Hepatocyte (in vitro differentiated cells): ENCODE measurements around the gene TMPRSS6. TPM values are rescaled to one million over a fixed set of nuclear protein-coding genes. Genes with fewer than 3 reads are reported as not detected.

ENCODE experiments used
- DNase-seq: peaks from one replicate; pipeline ENCODE4 v3.0.0-alpha.2; 2016; ENCODE audit warnings: low spot score
- H2AFZ ChIP-seq: fragments of 200-600 bp; sonication (generic); 2 replicates; pipeline ENCODE4 v1.6.0; 2016; ENCODE audit warnings: antibody characterized with exemption, mild to moderate bottlenecking
- H3K27ac ChIP-seq: fragments of 200-600 bp; sonication (generic); 2 replicates; pipeline ENCODE4 v1.5.1; 2016; ENCODE audit warnings: mild to moderate bottlenecking
- H3K27me3 ChIP-seq: fragments of 200-600 bp; sonication (generic); 2 replicates; pipeline ENCODE4 v1.6.1; 2016
- H3K36me3 ChIP-seq: fragments of 200-600 bp; sonication (generic); replicated peaks from 2 replicates; pipeline ENCODE4 v1.5.1; 2016; ENCODE audit warnings: low read depth; ENCODE audit not compliant: insufficient read depth
- H3K4me1 ChIP-seq: fragments of 200-600 bp; sonication (generic); 2 replicates; pipeline ENCODE4 v1.5.1; 2016; ENCODE audit warnings: mild to moderate bottlenecking, moderate library complexity; ENCODE audit not compliant: insufficient read depth
- H3K4me2 ChIP-seq: fragments of 200-600 bp; sonication (generic); 2 replicates; pipeline ENCODE4 v1.6.0; 2016
- H3K4me3 ChIP-seq: fragments of 200-600 bp; sonication (generic); 2 replicates; pipeline ENCODE4 v1.5.1; 2016; ENCODE audit warnings: mild to moderate bottlenecking
- H3K79me2 ChIP-seq: fragments of 200-600 bp; sonication (generic); 2 replicates; pipeline ENCODE4 v1.6.0; 2017; ENCODE audit warnings: mild to moderate bottlenecking
- H3K9me2 ChIP-seq: fragments of 200-600 bp; sonication (generic); replicated peaks from 2 replicates; pipeline ENCODE4 v1.6.0; 2017; ENCODE audit warnings: mild to moderate bottlenecking; ENCODE audit not compliant: insufficient read depth
- H3K9me3 ChIP-seq: fragments of 200-600 bp; sonication (generic); 2 replicates; pipeline ENCODE4 v1.5.1; 2016; ENCODE audit warnings: low read depth, mild to moderate bottlenecking
- H4K20me1 ChIP-seq: fragments of 200-600 bp; sonication (generic); 2 replicates; pipeline ENCODE4 v1.6.0; 2016; ENCODE audit warnings: mild to moderate bottlenecking; ENCODE audit not compliant: insufficient read depth, poor library complexity, severe bottlenecking
- EZH2 ChIP-seq: fragments of 200-600 bp; sonication (generic); IDR thresholded peaks from 2 replicates; pipeline ENCODE4 v1.6.1; 2016; ENCODE audit warnings: antibody characterized with exemption, mild to moderate bottlenecking, borderline replicate concordance
- EZH2phosphoT487 ChIP-seq: fragments of 200-600 bp; sonication (generic); IDR thresholded peaks from one replicate; pipeline ENCODE4 v1.6.1; 2018; ENCODE audit warnings: antibody characterized with exemption, mild to moderate bottlenecking, low read depth, moderate library complexity; ENCODE audit not compliant: unreplicated experiment, severe bottlenecking
- WGBS: methylation state at CpG from one replicate; pipeline ENCODE4 v1.1.6; 2016; ENCODE audit warnings: low lambda C conversion rate; ENCODE audit errors: missing lambda C conversion rate; 5-methylcytosine and 5-hydroxymethylcytosine counted together
- polyA plus RNA-seq: library from polyadenylated mRNA; unstranded; fragments of >200 nt; fragmentation: Nextera tagmentation; extraction: Ambion mirVana; gene quantifications from 2 replicates; pipeline ENCODE4 v1.2.1, GENCODE V29; 2016
- total RNA-seq: library from RNA; depleted of rRNA; stranded (reverse); fragments of >200 nt; gene quantifications from 2 replicates; pipeline ENCODE4 v1.2.3, GENCODE V29; 2014
- TF ChIP-seq, protein P1 (sequence below): fragments of 200-600 bp; sonication (generic); IDR thresholded peaks from 2 replicates; pipeline ENCODE4 v1.5.1; 2016; ENCODE audit warnings: antibody characterized with exemption, mild to moderate bottlenecking; ENCODE audit not compliant: poor library complexity

TMPRSS6 gene
- total and polyA plus RNA-seq, 2 experiments from 2014 or later, result 34.4 to 49.8 TPM

- no peaks in the 10 kb centered on the region for H3K79me2 ChIP-seq
- WGBS, result 87% methylated on average over 6 of the region's 6 CpGs
- H3K4me1 ChIP-seq, result peaks cover 5% of the 10 kb centered on the region
- DNase-seq, result no peak
- no peak overlapping the region for H2AFZ ChIP-seq
- no peak overlapping the region for H3K4me3 ChIP-seq
- H3K27me3 ChIP-seq, result no peaks in the 10 kb centered on the region
- no peak overlapping the region for H3K27ac ChIP-seq
- no peaks in the 10 kb centered on the region for H3K9me2 ChIP-seq
- H4K20me1 ChIP-seq, result no peaks in the 10 kb centered on the region
- no peaks in the 10 kb centered on the region for H3K9me3 ChIP-seq
- TF ChIP-seq EZH2phosphoT487 (no peak), EZH2 (no peak)
- TF ChIP-seq, protein P1, sequence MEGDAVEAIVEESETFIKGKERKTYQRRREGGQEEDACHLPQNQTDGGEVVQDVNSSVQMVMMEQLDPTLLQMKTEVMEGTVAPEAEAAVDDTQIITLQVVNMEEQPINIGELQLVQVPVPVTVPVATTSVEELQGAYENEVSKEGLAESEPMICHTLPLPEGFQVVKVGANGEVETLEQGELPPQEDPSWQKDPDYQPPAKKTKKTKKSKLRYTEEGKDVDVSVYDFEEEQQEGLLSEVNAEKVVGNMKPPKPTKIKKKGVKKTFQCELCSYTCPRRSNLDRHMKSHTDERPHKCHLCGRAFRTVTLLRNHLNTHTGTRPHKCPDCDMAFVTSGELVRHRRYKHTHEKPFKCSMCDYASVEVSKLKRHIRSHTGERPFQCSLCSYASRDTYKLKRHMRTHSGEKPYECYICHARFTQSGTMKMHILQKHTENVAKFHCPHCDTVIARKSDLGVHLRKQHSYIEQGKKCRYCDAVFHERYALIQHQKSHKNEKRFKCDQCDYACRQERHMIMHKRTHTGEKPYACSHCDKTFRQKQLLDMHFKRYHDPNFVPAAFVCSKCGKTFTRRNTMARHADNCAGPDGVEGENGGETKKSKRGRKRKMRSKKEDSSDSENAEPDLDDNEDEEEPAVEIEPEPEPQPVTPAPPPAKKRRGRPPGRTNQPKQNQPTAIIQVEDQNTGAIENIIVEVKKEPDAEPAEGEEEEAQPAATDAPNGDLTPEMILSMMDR, result no peak
- no peaks in the 10 kb centered on the region for H3K36me3 ChIP-seq
- H3K4me2 ChIP-seq, result peak overlapping the region; percentile 93
Measured at GRCh38 chr22:37050913-37051312, 58.6 kb downstream of the TMPRSS6 start.

DNA sequence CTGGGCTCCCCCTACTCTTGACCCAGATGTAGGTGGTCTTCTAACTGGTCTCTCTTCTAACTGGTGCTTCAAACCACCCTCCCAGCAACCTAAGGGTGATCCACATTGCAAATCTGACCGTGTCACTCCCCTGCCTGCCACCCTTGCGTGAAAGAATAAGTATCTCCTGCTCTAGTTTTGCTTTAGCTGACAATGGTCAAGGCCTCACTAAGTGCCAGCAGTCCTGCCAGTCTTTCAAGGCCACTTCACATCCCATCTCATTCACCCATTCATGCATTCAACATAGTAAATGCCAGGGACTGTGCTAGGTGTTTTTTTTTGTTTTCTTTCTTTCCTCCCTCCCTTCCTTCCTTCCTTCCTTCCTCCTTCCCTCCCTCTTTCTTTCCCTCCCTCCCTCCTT is 60.3 kb downstream of the TMPRSS6 start:
- no peaks in the 10 kb centered on the region for H4K20me1 ChIP-seq
- no peak overlapping the region for H3K4me2 ChIP-seq
- H3K9me2 ChIP-seq, result no peaks in the 10 kb centered on the region
- no peaks in the 10 kb centered on the region for H3K36me3 ChIP-seq
- no peaks in the 10 kb centered on the region for H3K9me3 ChIP-seq
- no peaks in the 10 kb centered on the region for H3K27me3 ChIP-seq
- no peak for DNase-seq
- no peak overlapping the region for H3K4me3 ChIP-seq
- H3K79me2 ChIP-seq, result no peaks in the 10 kb centered on the region
- no peak overlapping the region for H2AFZ ChIP-seq
- WGBS, result 90% methylated on average over 2 of the region's 2 CpGs
- peaks cover 5% of the 10 kb centered on the region for H3K4me1 ChIP-seq
- TF ChIP-seq, protein P1, result no peak
- TF ChIP-seq EZH2phosphoT487 (no peak), EZH2 (no peak)
- no peak overlapping the region for H3K27ac ChIP-seq

DNA sequence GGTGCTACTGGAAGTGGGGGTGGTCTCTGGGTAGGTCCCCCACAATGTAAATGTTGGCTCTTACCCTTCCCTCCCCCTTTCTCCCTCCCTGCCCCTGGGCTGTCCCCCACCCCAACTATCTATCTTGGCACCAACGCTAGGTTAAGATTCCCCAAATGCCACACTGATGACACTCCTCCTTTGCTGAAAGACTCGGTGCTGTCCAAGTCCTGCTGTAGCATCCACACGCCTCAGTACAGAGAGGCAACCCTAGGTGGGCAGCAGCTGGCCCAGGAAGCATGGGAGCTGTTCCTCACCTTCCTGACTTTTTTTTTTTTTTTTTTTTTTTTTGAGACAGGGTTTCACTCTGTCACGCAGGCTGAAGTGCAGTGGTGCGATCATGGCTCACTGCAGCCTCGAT is 61.4 kb downstream of the TMPRSS6 start:
- H3K9me3 ChIP-seq, result no peaks in the 10 kb centered on the region
- H3K4me1 ChIP-seq, result peaks cover 7% of the 10 kb centered on the region
- WGBS, result 83% methylated on average over 6 of the region's 6 CpGs
- H3K36me3 ChIP-seq, result no peaks in the 10 kb centered on the region
- TF ChIP-seq, protein P1, result no peak
- no peak for TF ChIP-seq EZH2
- TF ChIP-seq EZH2phosphoT487, result no peak
- H4K20me1 ChIP-seq, result no peaks in the 10 kb centered on the region
- no peak for DNase-seq
- no peaks in the 10 kb centered on the region for H3K79me2 ChIP-seq
- H3K4me2 ChIP-seq, result no peak overlapping the region
- H3K4me3 ChIP-seq, result no peak overlapping the region
- no peaks in the 10 kb centered on the region for H3K27me3 ChIP-seq
- no peak overlapping the region for H3K27ac ChIP-seq
- no peak overlapping the region for H2AFZ ChIP-seq
- H3K9me2 ChIP-seq, result no peaks in the 10 kb centered on the region

- Histone ChIP-seq H3K4me1 (peaks cover 4% of the 10 kb centered on the region), H2AFZ (no peak overlapping the region), H3K27me3 (no peaks in the 10 kb centered on the region), H3K9me3 (no peaks in the 10 kb centered on the region), H3K4me2 (no peak overlapping the region), H3K27ac (no peak overlapping the region), H3K79me2 (no peaks in the 10 kb centered on the region), H4K20me1 (no peaks in the 10 kb centered on the region), H3K36me3 (no peaks in the 10 kb centered on the region), H3K9me2 (no peaks in the 10 kb centered on the region), H3K4me3 (no peak overlapping the region)
- DNase-seq, result no peak
- 87% methylated on average over 7 of the region's 7 CpGs for WGBS
- TF ChIP-seq EZH2phosphoT487 (no peak), EZH2 (no peak)
- TF ChIP-seq, protein P1, result no peak
Measured at GRCh38 chr22:37047006-37047405, 62.5 kb downstream of the TMPRSS6 start.
